ENCODE data around the gene ATF7.
"Not testable (repeated sequence)": the region's sequence is repeated elsewhere in the genome, so short reads cannot be mapped to it uniquely, and the experiment has no call there.

The ATF7 gene

GRCh38 chr12:53631721-53632120 lies 5.5 kb upstream of the ATF7 start:
- no peak for FAIRE-seq
- DNase-seq (ENCODE audit: insufficient read length, low spot score) = no peak

GRCh38 chr12:53627919-53628318 lies 1.7 kb upstream of the ATF7 start:
- no peak for FAIRE-seq
- DNase-seq (ENCODE audit: insufficient read length, low spot score) = no peak

GRCh38 chr12:53626702-53627169 lies 554 bp upstream of the ATF7 start:
- DNase-seq (ENCODE audit: insufficient read length, low spot score) (no peak), FAIRE-seq (peak; percentile 47)

- FAIRE-seq = no peak
- no peak for DNase-seq (ENCODE audit: insufficient read length, low spot score)
Measured at GRCh38 chr12:53625373-53625945, 723 bp downstream of the ATF7 start.

- FAIRE-seq (no peak), DNase-seq (ENCODE audit: insufficient read length, low spot score) (no peak)
Measured at GRCh38 chr12:53624956-53625355, 1.2 kb downstream of the ATF7 start.

GRCh38 chr12:53624458-53624857 lies 1.7 kb downstream of the ATF7 start:
- no peak for DNase-seq (ENCODE audit: insufficient read length, low spot score)
- FAIRE-seq = no peak

- DNase-seq (ENCODE audit: insufficient read length, low spot score) (no peak), FAIRE-seq (no peak)
Measured at GRCh38 chr12:53623548-53624385, 2.4 kb downstream of the ATF7 start.

- DNase-seq (ENCODE audit: insufficient read length, low spot score) = no peak
- FAIRE-seq = no peak
Measured at GRCh38 chr12:53622724-53623123, 3.5 kb downstream of the ATF7 start.

GRCh38 chr12:53618275-53618674 lies 7.9 kb downstream of the ATF7 start:
- DNase-seq (ENCODE audit: insufficient read length, low spot score) (no peak), FAIRE-seq (peak; percentile 18)

GRCh38 chr12:53617700-53618099 lies 8.5 kb downstream of the ATF7 start:
- FAIRE-seq = no peak
- DNase-seq (ENCODE audit: insufficient read length, low spot score) = no peak

GRCh38 chr12:53616950-53617349 lies 9.2 kb downstream of the ATF7 start:
- no peak for FAIRE-seq
- DNase-seq (ENCODE audit: insufficient read length, low spot score) = no peak

GRCh38 chr12:53613821-53614220 lies 12.4 kb downstream of the ATF7 start:
- FAIRE-seq = no peak

GRCh38 chr12:53612978-53613377 lies 13.2 kb downstream of the ATF7 start:
- no peak for DNase-seq (ENCODE audit: insufficient read length, low spot score)
- FAIRE-seq = no peak

More at GRCh38 chr12:53613821-53614220, 12.4 kb downstream of the ATF7 start:
- DNase-seq (ENCODE audit: insufficient read length, low spot score) = no peak

GRCh38 chr12:53611304-53611703 lies 14.9 kb downstream of the ATF7 start:
- DNase-seq (ENCODE audit: insufficient read length, low spot score) (no peak), FAIRE-seq (no peak)

- not testable (repeated sequence) for DNase-seq (ENCODE audit: insufficient read length, low spot score); FAIRE-seq
Measured at GRCh38 chr12:53606688-53607087, 19.5 kb downstream of the ATF7 start.

GRCh38 chr12:53604581-53604980 lies 21.6 kb downstream of the ATF7 start:
- FAIRE-seq (no peak), DNase-seq (ENCODE audit: insufficient read length, low spot score) (no peak)

GRCh38 chr12:53603804-53604203 lies 22.4 kb downstream of the ATF7 start:
- DNase-seq (ENCODE audit: insufficient read length, low spot score) (no peak), FAIRE-seq (no peak)

- no peak for FAIRE-seq
- no peak for DNase-seq (ENCODE audit: insufficient read length, low spot score)
Measured at GRCh38 chr12:53603196-53603595, 23.0 kb downstream of the ATF7 start.

GRCh38 chr12:53602176-53602864 lies 23.9 kb downstream of the ATF7 start:
- no peak for DNase-seq (ENCODE audit: insufficient read length, low spot score)
- peak; percentile 65 for FAIRE-seq

GRCh38 chr12:53601296-53601847 lies 24.8 kb downstream of the ATF7 start:
- DNase-seq (ENCODE audit: insufficient read length, low spot score) (no peak), FAIRE-seq (peak; percentile 86)

Measured in GM19239 (cell line).